HG03045 (cell line): ENCODE measurements around the gene TMEM214.
"Not testable (repeated sequence)": the region's sequence is repeated elsewhere in the genome, so short reads cannot be mapped to it uniquely, and the experiment has no call there.

Experiments
- ATAC-seq: cut with Tn5 transposase; IDR thresholded peaks from one replicate; pipeline ENCODE4 v1.9.1; 2021; ENCODE audit warnings: mild to moderate bottlenecking, moderate library complexity; ENCODE audit not compliant: unreplicated experiment

TMEM214 gene

GRCh38 chr2:27069436-27069835, 36.7 kb downstream of the TMEM214 start:
- no peak for ATAC-seq

- no peak for ATAC-seq
Observed at GRCh38 chr2:27069961-27070618, 37.3 kb downstream of the TMEM214 start.

- peak; percentile 15 for ATAC-seq
Observed at GRCh38 chr2:27070653-27071276, 38.0 kb downstream of the TMEM214 start.

- peak; percentile 85 for ATAC-seq
Observed at GRCh38 chr2:27071277-27071989, 38.7 kb downstream of the TMEM214 start, which contains the start of gene OST4. Gene OST4, minus strand, starts transcription at chr2:27071654.

GRCh38 chr2:27071990-27072830, 39.4 kb downstream of the TMEM214 start:
- peak; percentile 18 for ATAC-seq

- ATAC-seq = no peak
Observed at GRCh38 chr2:27072920-27073319, 40.2 kb downstream of the TMEM214 start.

GRCh38 chr2:27073782-27074181, 41.0 kb downstream of the TMEM214 start:
- no peak for ATAC-seq

- no peak for ATAC-seq
Observed at GRCh38 chr2:27074738-27075565, 42.2 kb downstream of the TMEM214 start.

- ATAC-seq = not testable (repeated sequence)
Observed at GRCh38 chr2:27075566-27075871, 42.8 kb downstream of the TMEM214 start.

- no peak for ATAC-seq
Observed at GRCh38 chr2:27076323-27076722, 43.6 kb downstream of the TMEM214 start.

- ATAC-seq = no peak
Observed at GRCh38 chr2:27077231-27077630, 44.5 kb downstream of the TMEM214 start.

GRCh38 chr2:27078267-27079194, 45.8 kb downstream of the TMEM214 start, which contains the start of gene EMILIN1:
Gene EMILIN1, plus strand, starts transcription at chr2:27078615. Its CDS starts 451 bp downstream, at chr2:27079066.
- ATAC-seq = no peak

GRCh38 chr2:27079233-27080139, 46.7 kb downstream of the TMEM214 start:
- no peak for ATAC-seq

- no peak for ATAC-seq
Observed at GRCh38 chr2:27080140-27080469, 47.3 kb downstream of the TMEM214 start.

- no peak for ATAC-seq
Observed at GRCh38 chr2:27080603-27080936, 47.8 kb downstream of the TMEM214 start.

- ATAC-seq = no peak
Observed at GRCh38 chr2:27081984-27082772, 49.4 kb downstream of the TMEM214 start.

GRCh38 chr2:27082773-27083409, 50.1 kb downstream of the TMEM214 start:
- no peak for ATAC-seq
